ENCODE data around the gene MSX2.

The MSX2 gene

DNA sequence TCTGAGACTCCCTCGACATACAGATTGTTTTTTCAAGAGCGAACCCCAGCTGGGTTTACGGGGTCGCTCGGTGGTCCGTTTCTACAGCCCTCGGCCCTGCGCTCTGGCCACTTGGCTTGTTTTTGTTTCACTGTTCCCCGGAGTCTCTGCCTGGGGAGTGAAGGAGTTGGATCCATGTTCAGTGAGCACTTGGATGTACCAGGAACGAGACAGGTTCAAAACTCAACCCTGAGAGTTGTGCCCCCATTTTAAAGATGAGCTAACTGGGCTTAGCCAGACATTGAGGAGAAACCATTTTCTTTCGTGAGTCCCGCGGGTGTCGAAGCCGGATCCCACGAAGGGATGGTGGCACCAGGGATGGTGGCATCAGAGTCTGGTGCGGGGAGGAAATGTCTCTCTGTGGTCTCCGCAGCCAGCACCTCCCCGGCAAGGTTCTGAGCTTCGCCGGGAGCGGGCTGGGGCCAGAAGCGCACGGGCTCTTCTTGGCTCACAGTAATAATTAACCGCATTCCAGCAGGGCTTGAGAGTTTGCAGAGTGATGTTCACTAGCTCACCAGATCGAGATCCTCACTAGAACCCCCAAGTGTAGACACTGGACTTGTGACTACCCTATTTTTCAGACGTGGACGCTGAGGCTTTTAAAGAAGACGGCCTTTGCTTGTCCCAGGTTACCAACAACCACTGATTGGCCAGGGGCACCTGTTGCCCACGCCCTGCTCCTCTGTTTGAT, 1.0 kb downstream of the MSX2 start:
- H3K4me3 ChIP-seq (ENCODE audit: low read depth, low read length) = peak overlapping the region; percentile 96
- H3K27ac ChIP-seq (ENCODE audit: low read depth, low read length) = peak overlapping the region; percentile 97
- H2AK5ac ChIP-seq (ENCODE audit: low read length) = no peak overlapping the region
- H3K9ac ChIP-seq (ENCODE audit: low read length) = peak overlapping the region; percentile 98
- H3K14ac ChIP-seq (ENCODE audit: low read length) = peak overlapping the region; percentile 87
- H3K27me3 ChIP-seq (ENCODE audit: insufficient read depth, low read length) = no peaks in the 10 kb centered on the region
- no peaks in the 10 kb centered on the region for H3K9me3 ChIP-seq (ENCODE audit: insufficient read depth, low read depth, low read length)
- peak overlapping the region; percentile 76 for H2BK120ac ChIP-seq (ENCODE audit: insufficient read depth, low read length, poor library complexity)
- peak overlapping the region; percentile 86 for H2BK5ac ChIP-seq (ENCODE audit: low read depth, low read length, poor library complexity)
- H2BK12ac ChIP-seq (ENCODE audit: low read length) = no peak overlapping the region
- H4K12ac ChIP-seq (ENCODE audit: low read depth, low read length) = peak overlapping the region; percentile 36
- H3K36me3 ChIP-seq (ENCODE audit: control insufficient read depth in 1 of 2, insufficient read depth in 2 of 2, low read length in 2 of 2) = peaks cover 24 to 37% of the 10 kb centered on the region in 2 experiments
- H3K4ac ChIP-seq (ENCODE audit: low read depth, low read length) = peak overlapping the region; percentile 99
- H3K4me2 ChIP-seq (ENCODE audit: low read length) = peak overlapping the region; percentile 89
- no CpG with 5 or more reads among the region's 30 CpGs for WGBS (ENCODE audit: extremely low coverage, insufficient coverage, insufficient read length)
- peaks cover 7 to 22% of the 10 kb centered on the region in 2 experiments for H3K4me1 ChIP-seq (ENCODE audit: control insufficient read depth in 1 of 2, insufficient read depth in 2 of 2, low read length in 2 of 2)
- peak overlapping the region; percentile 81 for H4K8ac ChIP-seq (ENCODE audit: low read depth, low read length)
- no peak overlapping the region for H3K23ac ChIP-seq (ENCODE audit: low read length)
- H4K91ac ChIP-seq (ENCODE audit: low read depth, low read length) = peak overlapping the region; percentile 81
- H3K79me2 ChIP-seq (ENCODE audit: control insufficient read depth, insufficient read depth, low read length, poor library complexity) = peaks cover 55% of the 10 kb centered on the region
- DNase-seq = no peak
- H3K79me1 ChIP-seq (ENCODE audit: low read length) = peaks cover 65% of the 10 kb centered on the region
- peak overlapping the region; percentile 98 for H3K18ac ChIP-seq (ENCODE audit: low read length)
- peak overlapping the region; percentile 8 for H2AFZ ChIP-seq (ENCODE audit: insufficient read depth, low read length, poor library complexity)

DNA sequence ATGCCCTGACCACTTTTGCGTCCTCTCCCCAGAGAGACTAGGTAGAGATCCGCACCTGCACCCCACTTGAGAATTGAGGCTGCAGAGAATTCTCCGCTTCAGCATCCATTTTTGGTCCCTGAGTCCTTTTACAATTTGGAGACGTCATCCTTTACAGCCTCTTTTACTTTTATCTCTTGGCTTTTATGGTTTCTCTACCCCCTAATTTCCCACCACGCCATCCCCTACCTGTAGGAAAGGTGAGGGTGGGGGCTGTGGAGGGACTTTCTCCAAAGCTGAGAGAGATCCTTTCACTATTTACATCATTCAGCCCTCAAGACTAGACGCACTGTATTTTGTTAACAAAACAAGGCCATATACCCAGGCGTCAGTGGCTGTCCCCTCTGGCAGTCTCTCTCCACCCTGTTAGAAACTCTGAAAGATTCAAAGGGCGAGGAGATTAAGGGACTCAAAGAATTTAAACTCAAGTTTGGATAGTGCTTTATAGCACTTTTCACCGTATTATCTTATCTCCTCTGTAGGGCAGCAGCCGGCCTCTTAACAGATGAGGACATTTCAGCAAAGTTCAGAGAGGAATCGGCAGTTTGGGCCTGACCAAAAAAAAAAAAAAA, 1.7 kb downstream of the MSX2 start:
- H3K18ac ChIP-seq (ENCODE audit: low read length) = peak overlapping the region; percentile 98
- H3K9me3 ChIP-seq (ENCODE audit: insufficient read depth, low read depth, low read length) = no peaks in the 10 kb centered on the region
- H2BK12ac ChIP-seq (ENCODE audit: low read length) = no peak overlapping the region
- DNase-seq = no peak
- H3K79me2 ChIP-seq (ENCODE audit: control insufficient read depth, insufficient read depth, low read length, poor library complexity) = peaks cover 54% of the 10 kb centered on the region
- peak overlapping the region; percentile 81 for H4K91ac ChIP-seq (ENCODE audit: low read depth, low read length)
- peak overlapping the region; percentile 81 for H4K8ac ChIP-seq (ENCODE audit: low read depth, low read length)
- peak overlapping the region; percentile 36 for H4K12ac ChIP-seq (ENCODE audit: low read depth, low read length)
- H3K27ac ChIP-seq (ENCODE audit: low read depth, low read length) = peak overlapping the region; percentile 97
- H2BK5ac ChIP-seq (ENCODE audit: low read depth, low read length, poor library complexity) = peak overlapping the region; percentile 86
- no peak overlapping the region for H2AK5ac ChIP-seq (ENCODE audit: low read length)
- H3K79me1 ChIP-seq (ENCODE audit: low read length) = peaks cover 64% of the 10 kb centered on the region
- peak overlapping the region; percentile 76 for H2BK120ac ChIP-seq (ENCODE audit: insufficient read depth, low read length, poor library complexity)
- no CpG with 5 or more reads among the region's 11 CpGs for WGBS (ENCODE audit: extremely low coverage, insufficient coverage, insufficient read length)
- H3K27me3 ChIP-seq (ENCODE audit: insufficient read depth, low read length) = no peaks in the 10 kb centered on the region
- H3K23ac ChIP-seq (ENCODE audit: low read length) = no peak overlapping the region
- peaks cover 5 to 19% of the 10 kb centered on the region in 2 experiments for H3K4me1 ChIP-seq (ENCODE audit: control insufficient read depth in 1 of 2, insufficient read depth in 2 of 2, low read length in 2 of 2)
- peak overlapping the region; percentile 99 for H3K4ac ChIP-seq (ENCODE audit: low read depth, low read length)
- H3K9ac ChIP-seq (ENCODE audit: low read length) = peak overlapping the region; percentile 98
- peaks cover 24 to 41% of the 10 kb centered on the region in 2 experiments for H3K36me3 ChIP-seq (ENCODE audit: control insufficient read depth in 1 of 2, insufficient read depth in 2 of 2, low read length in 2 of 2)
- H2AFZ ChIP-seq (ENCODE audit: insufficient read depth, low read length, poor library complexity) = no peak overlapping the region
- peak overlapping the region; percentile 87 for H3K14ac ChIP-seq (ENCODE audit: low read length)
- H3K4me2 ChIP-seq (ENCODE audit: low read length) = peak overlapping the region; percentile 89
- peak overlapping the region; percentile 96 for H3K4me3 ChIP-seq (ENCODE audit: low read depth, low read length)

DNA sequence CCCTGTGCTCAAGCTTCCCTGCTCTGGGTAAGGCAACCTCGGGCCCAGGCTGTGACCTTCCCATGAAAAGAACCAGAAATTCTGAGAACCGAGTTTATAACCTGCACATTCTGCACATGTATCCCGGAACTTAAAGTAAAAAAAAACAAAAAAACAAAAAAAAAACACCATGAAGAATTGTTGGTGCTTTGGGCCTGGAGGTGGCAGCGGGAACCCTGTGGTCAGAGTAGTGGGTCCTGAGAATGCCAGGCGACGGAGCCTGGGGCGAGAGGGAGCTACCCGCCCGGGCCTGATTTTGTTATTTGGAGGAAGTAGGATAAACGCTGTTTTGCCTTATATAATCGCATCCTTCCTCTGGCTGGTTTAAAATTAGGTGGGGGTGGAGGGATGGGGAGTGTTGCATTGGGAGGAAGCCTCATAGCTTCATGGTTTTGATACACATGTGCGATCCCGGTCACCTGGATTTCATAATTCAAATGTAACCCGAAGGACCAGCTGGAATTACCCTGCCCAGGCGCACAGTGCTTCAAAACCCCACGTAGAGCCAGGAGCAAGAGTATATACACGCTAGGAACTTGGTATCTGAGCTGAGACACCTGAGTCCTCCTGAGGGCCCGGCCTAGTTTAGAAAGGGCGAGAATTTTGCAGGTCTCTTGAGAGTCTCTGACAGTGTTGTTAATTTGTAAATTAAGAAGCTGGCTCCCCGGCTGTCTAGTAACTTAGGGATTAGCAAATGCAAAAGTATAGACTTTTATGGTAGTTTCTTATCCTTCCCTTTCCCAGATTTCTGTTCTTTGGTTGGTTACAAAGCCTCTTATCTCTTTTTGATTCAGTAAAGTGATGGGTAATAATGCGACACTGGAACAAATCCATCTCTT, 2.8 kb downstream of the MSX2 start:
- no peak for DNase-seq
- peak overlapping the region; percentile 98 for H3K9ac ChIP-seq (ENCODE audit: low read length)
- H3K9me3 ChIP-seq (ENCODE audit: insufficient read depth, low read depth, low read length) = no peaks in the 10 kb centered on the region
- H3K4me1 ChIP-seq (ENCODE audit: control insufficient read depth in 1 of 2, insufficient read depth in 2 of 2, low read length in 2 of 2) = peaks cover 8 to 21% of the 10 kb centered on the region in 2 experiments
- H2AFZ ChIP-seq (ENCODE audit: insufficient read depth, low read length, poor library complexity) = no peak overlapping the region
- H3K36me3 ChIP-seq (ENCODE audit: control insufficient read depth in 1 of 2, insufficient read depth in 2 of 2, low read length in 2 of 2) = peaks cover 34 to 52% of the 10 kb centered on the region in 2 experiments
- H3K27ac ChIP-seq (ENCODE audit: low read depth, low read length) = peak overlapping the region; percentile 97
- no peak overlapping the region for H4K12ac ChIP-seq (ENCODE audit: low read depth, low read length)
- peak overlapping the region; percentile 99 for H3K4ac ChIP-seq (ENCODE audit: low read depth, low read length)
- peak overlapping the region; percentile 96 for H3K4me3 ChIP-seq (ENCODE audit: low read depth, low read length)
- peaks cover 65% of the 10 kb centered on the region for H3K79me1 ChIP-seq (ENCODE audit: low read length)
- H3K23ac ChIP-seq (ENCODE audit: low read length) = peak overlapping the region; percentile 99
- no CpG with 5 or more reads among the region's 21 CpGs for WGBS (ENCODE audit: extremely low coverage, insufficient coverage, insufficient read length)
- H3K14ac ChIP-seq (ENCODE audit: low read length) = peak overlapping the region; percentile 85
- H3K4me2 ChIP-seq (ENCODE audit: low read length) = peak overlapping the region; percentile 89
- peak overlapping the region; percentile 69 for H4K8ac ChIP-seq (ENCODE audit: low read depth, low read length)
- H2BK12ac ChIP-seq (ENCODE audit: low read length) = no peak overlapping the region
- H3K18ac ChIP-seq (ENCODE audit: low read length) = peak overlapping the region; percentile 85
- peak overlapping the region; percentile 34 for H2BK5ac ChIP-seq (ENCODE audit: low read depth, low read length, poor library complexity)
- H3K27me3 ChIP-seq (ENCODE audit: insufficient read depth, low read length) = no peaks in the 10 kb centered on the region
- H3K79me2 ChIP-seq (ENCODE audit: control insufficient read depth, insufficient read depth, low read length, poor library complexity) = peaks cover 53% of the 10 kb centered on the region
- H2BK120ac ChIP-seq (ENCODE audit: insufficient read depth, low read length, poor library complexity) = no peak overlapping the region
- H4K91ac ChIP-seq (ENCODE audit: low read depth, low read length) = peak overlapping the region; percentile 57
- H2AK5ac ChIP-seq (ENCODE audit: low read length) = no peak overlapping the region

Data from trophoblast cell (in vitro differentiated cells and primary cell).